Astrocyte (in vitro differentiated cells and primary cell): ENCODE data around the gene CMTR1. TPM values are rescaled to one million over a fixed set of nuclear protein-coding genes. Genes with fewer than 3 reads are reported as not detected.

Experiments
- DNase-seq: peaks from one replicate; pipeline ENCODE4 v3.0.0-alpha.2; 2010; ENCODE audit warnings: low read depth
- FAIRE-seq: peaks from 2 replicates; lab custom pipeline; 2011; peaks lifted over from hg19 to GRCh38; lab: Jason Lieb, UNC
- H2AFZ ChIP-seq: 2 replicates; pipeline ENCODE4 v1.6.0; 2012; ENCODE audit warnings: low read depth, low read length, inconsistent platforms
- H3K27ac ChIP-seq: 2 replicates; pipeline ENCODE4 v1.5.1; 2011; ENCODE audit warnings: low read depth, low read length, inconsistent platforms
- H3K27me3 ChIP-seq: 2 replicates; pipeline ENCODE4 v1.6.0; 2011; ENCODE audit warnings: low read length, inconsistent platforms; ENCODE audit not compliant: insufficient read depth
- H3K36me3 ChIP-seq: 2 replicates; pipeline ENCODE4 v1.5.1; 2011; ENCODE audit warnings: low read length, inconsistent platforms; ENCODE audit not compliant: insufficient read depth
- H3K4me1 ChIP-seq: 2 replicates; pipeline ENCODE4 v1.5.1; 2011; ENCODE audit warnings: low read length, inconsistent platforms; ENCODE audit not compliant: insufficient read depth
- H3K4me2 ChIP-seq: 2 replicates; pipeline ENCODE4 v1.6.0; 2012; ENCODE audit warnings: low read length, inconsistent platforms
- H3K4me3 ChIP-seq: 2 replicates; pipeline ENCODE4 v1.5.1; 2011; ENCODE audit warnings: low read depth, mild to moderate bottlenecking, low read length, inconsistent platforms; ENCODE audit not compliant: insufficient read depth
- H3K79me2 ChIP-seq: 2 replicates; pipeline ENCODE4 v1.6.0; 2012; ENCODE audit warnings: mild to moderate bottlenecking, low read length, inconsistent platforms; ENCODE audit not compliant: insufficient read depth
- H3K9ac ChIP-seq: 2 replicates; pipeline ENCODE4 v1.6.0; 2012; ENCODE audit warnings: mild to moderate bottlenecking, low read length, inconsistent platforms
- H3K9me3 ChIP-seq: 2 replicates; pipeline ENCODE4 v1.5.1; 2012; ENCODE audit warnings: low read depth, mild to moderate bottlenecking, low read length, inconsistent platforms; ENCODE audit not compliant: insufficient read depth
- H4K20me1 ChIP-seq: 2 replicates; pipeline ENCODE4 v1.6.0; 2012; ENCODE audit warnings: low read length, inconsistent platforms; ENCODE audit not compliant: insufficient read depth
- H3K27ac Mint-ChIP-seq: one replicate; pipeline ENCODE4 v1.8.0; 2021; ENCODE audit warnings: mild to moderate bottlenecking, mixed read lengths; ENCODE audit not compliant: unreplicated experiment
- H3K27me3 Mint-ChIP-seq: one replicate; pipeline ENCODE4 v1.8.0; 2021; ENCODE audit warnings: low read depth, mixed read lengths; ENCODE audit not compliant: unreplicated experiment
- H3K36me3 Mint-ChIP-seq: one replicate; pipeline ENCODE4 v1.8.0; 2021; ENCODE audit warnings: low read depth, mixed read lengths; ENCODE audit not compliant: unreplicated experiment
- H3K4me1 Mint-ChIP-seq: one replicate; pipeline ENCODE4 v1.8.0; 2021; ENCODE audit warnings: low read depth, mixed read lengths; ENCODE audit not compliant: unreplicated experiment
- H3K4me3 Mint-ChIP-seq: one replicate; pipeline ENCODE4 v1.8.0; 2021; ENCODE audit warnings: mild to moderate bottlenecking, moderate library complexity, mixed read lengths; ENCODE audit not compliant: unreplicated experiment
- H3K9me3 Mint-ChIP-seq: one replicate; pipeline ENCODE4 v1.8.0; 2021; ENCODE audit warnings: mild to moderate bottlenecking, mixed read lengths; ENCODE audit not compliant: unreplicated experiment
- EZH2 ChIP-seq: IDR thresholded peaks from 2 replicates; pipeline ENCODE4 v1.6.1; 2012; ENCODE audit warnings: mild to moderate bottlenecking, low read length, inconsistent platforms; ENCODE audit not compliant: insufficient read depth
- total RNA-seq: library from RNA; stranded (reverse); gene quantifications from 2 replicates; pipeline ENCODE4 v1.2.1, GENCODE V29; 2021
- TF ChIP-seq, protein P1 (sequence below): IDR thresholded peaks from 2 replicates; pipeline ENCODE4 v1.5.1; 2011; ENCODE audit warnings: low read depth, mild to moderate bottlenecking, inconsistent platforms, low read length, moderate library complexity; ENCODE audit not compliant: insufficient read depth

Gene CMTR1
- total RNA-seq, 1 donor from 2014 or later, result 44.1 TPM

- no peaks in the 10 kb centered on the region for H3K27me3 ChIP-seq
- no peak overlapping the region for H3K4me3 ChIP-seq
- peaks cover 2% of the 10 kb centered on the region for H3K4me1 Mint-ChIP-seq
- H3K36me3 Mint-ChIP-seq, result peaks cover 9% of the 10 kb centered on the region
- H3K4me2 ChIP-seq, result no peak overlapping the region
- peaks cover 34% of the 10 kb centered on the region for H4K20me1 ChIP-seq
- no peak for TF ChIP-seq EZH2
- TF ChIP-seq, protein P1, sequence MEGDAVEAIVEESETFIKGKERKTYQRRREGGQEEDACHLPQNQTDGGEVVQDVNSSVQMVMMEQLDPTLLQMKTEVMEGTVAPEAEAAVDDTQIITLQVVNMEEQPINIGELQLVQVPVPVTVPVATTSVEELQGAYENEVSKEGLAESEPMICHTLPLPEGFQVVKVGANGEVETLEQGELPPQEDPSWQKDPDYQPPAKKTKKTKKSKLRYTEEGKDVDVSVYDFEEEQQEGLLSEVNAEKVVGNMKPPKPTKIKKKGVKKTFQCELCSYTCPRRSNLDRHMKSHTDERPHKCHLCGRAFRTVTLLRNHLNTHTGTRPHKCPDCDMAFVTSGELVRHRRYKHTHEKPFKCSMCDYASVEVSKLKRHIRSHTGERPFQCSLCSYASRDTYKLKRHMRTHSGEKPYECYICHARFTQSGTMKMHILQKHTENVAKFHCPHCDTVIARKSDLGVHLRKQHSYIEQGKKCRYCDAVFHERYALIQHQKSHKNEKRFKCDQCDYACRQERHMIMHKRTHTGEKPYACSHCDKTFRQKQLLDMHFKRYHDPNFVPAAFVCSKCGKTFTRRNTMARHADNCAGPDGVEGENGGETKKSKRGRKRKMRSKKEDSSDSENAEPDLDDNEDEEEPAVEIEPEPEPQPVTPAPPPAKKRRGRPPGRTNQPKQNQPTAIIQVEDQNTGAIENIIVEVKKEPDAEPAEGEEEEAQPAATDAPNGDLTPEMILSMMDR, result no peak
- no peak overlapping the region for H3K9ac ChIP-seq
- H3K79me2 ChIP-seq, result no peaks in the 10 kb centered on the region
- no peaks in the 10 kb centered on the region for H3K9me3 ChIP-seq
- no peak for DNase-seq
- H3K27ac Mint-ChIP-seq, result no peak overlapping the region
- H3K4me1 ChIP-seq, result peaks cover under 1% of the 10 kb centered on the region
- no peaks in the 10 kb centered on the region for H3K36me3 ChIP-seq
- H2AFZ ChIP-seq, result no peak overlapping the region
- H3K27me3 Mint-ChIP-seq, result no peaks in the 10 kb centered on the region
- H3K27ac ChIP-seq, result no peak overlapping the region
- peaks cover 3% of the 10 kb centered on the region for H3K9me3 Mint-ChIP-seq
- no peak for FAIRE-seq
- no peak overlapping the region for H3K4me3 Mint-ChIP-seq
Observed at GRCh38 chr6:37484786-37485170, 51.8 kb downstream of the CMTR1 start.

- H3K9me3 Mint-ChIP-seq, result peaks cover 3% of the 10 kb centered on the region
- Histone ChIP-seq H3K27me3 (no peaks in the 10 kb centered on the region), H3K4me1 (peaks cover 6% of the 10 kb centered on the region), H4K20me1 (peaks cover 40% of the 10 kb centered on the region), H3K79me2 (no peaks in the 10 kb centered on the region), H2AFZ (no peak overlapping the region), H3K9me3 (no peaks in the 10 kb centered on the region), H3K9ac (no peak overlapping the region), H3K4me2 (no peak overlapping the region), H3K36me3 (no peaks in the 10 kb centered on the region), H3K27ac (no peak overlapping the region), H3K4me3 (no peak overlapping the region)
- TF ChIP-seq, protein P1, result no peak
- no peak for TF ChIP-seq EZH2
- H3K36me3 Mint-ChIP-seq, result peaks cover 9% of the 10 kb centered on the region
- no peak overlapping the region for H3K4me3 Mint-ChIP-seq
- DNase-seq (no peak), FAIRE-seq (no peak)
- no peak overlapping the region for H3K27ac Mint-ChIP-seq
- H3K4me1 Mint-ChIP-seq, result peaks cover 6% of the 10 kb centered on the region
- H3K27me3 Mint-ChIP-seq, result no peaks in the 10 kb centered on the region
Observed at GRCh38 chr6:37485291-37485702, 52.3 kb downstream of the CMTR1 start.

GRCh38 chr6:37486121-37486839 is 53.3 kb downstream of the CMTR1 start:
- H3K9ac ChIP-seq, result no peak overlapping the region
- FAIRE-seq (no peak), DNase-seq (no peak)

More at GRCh38 chr6:37486121-37486839, 53.3 kb downstream of the CMTR1 start:
- TF ChIP-seq EZH2, result no peak
- TF ChIP-seq, protein P1, result no peak
- peaks cover 49% of the 10 kb centered on the region for H4K20me1 ChIP-seq
- peaks cover 9% of the 10 kb centered on the region for H3K36me3 Mint-ChIP-seq
- H3K36me3 ChIP-seq, result no peaks in the 10 kb centered on the region
- H3K27ac ChIP-seq, result no peak overlapping the region
- no peaks in the 10 kb centered on the region for H3K27me3 Mint-ChIP-seq
- no peak overlapping the region for H3K4me3 Mint-ChIP-seq
- H3K9me3 Mint-ChIP-seq, result peaks cover 3% of the 10 kb centered on the region
- no peaks in the 10 kb centered on the region for H3K27me3 ChIP-seq
- no peaks in the 10 kb centered on the region for H3K9me3 ChIP-seq
- H3K4me3 ChIP-seq, result no peak overlapping the region
- no peak overlapping the region for H2AFZ ChIP-seq
- peaks cover 13% of the 10 kb centered on the region for H3K4me1 ChIP-seq
- H3K4me2 ChIP-seq, result no peak overlapping the region
- no peaks in the 10 kb centered on the region for H3K79me2 ChIP-seq
- H3K4me1 Mint-ChIP-seq, result peaks cover 9% of the 10 kb centered on the region
- H3K27ac Mint-ChIP-seq, result no peak overlapping the region
